Progenitor cell of endocrine pancreas (in vitro differentiated cells): ENCODE data around the gene BCLAF3. TPM values are rescaled to one million over a fixed set of nuclear protein-coding genes. Genes with fewer than 3 reads are reported as not detected.

Experiments used
- DNase-seq: peaks from one replicate; pipeline ENCODE4 v3.0.0; 2021; ENCODE audit warnings: low spot score; ENCODE audit not compliant: unreplicated experiment
- H3K27ac Mint-ChIP-seq: 2 replicates; pipeline ENCODE4 v1.8.0; 2021; ENCODE audit warnings: mild to moderate bottlenecking, moderate library complexity, mixed read lengths
- H3K27me3 Mint-ChIP-seq: 2 replicates; pipeline ENCODE4 v1.8.0; 2021; ENCODE audit warnings: mixed read lengths
- H3K36me3 Mint-ChIP-seq: 2 replicates; pipeline ENCODE4 v1.8.0; 2022; ENCODE audit warnings: mixed read lengths; ENCODE audit not compliant: insufficient read depth
- H3K4me1 Mint-ChIP-seq: 2 replicates; pipeline ENCODE4 v1.8.0; 2021; ENCODE audit warnings: low read depth, mixed read lengths
- H3K4me3 Mint-ChIP-seq: 2 replicates; pipeline ENCODE4 v1.8.0; 2021; ENCODE audit warnings: low read depth, mild to moderate bottlenecking, moderate library complexity, mixed read lengths
- H3K9me3 Mint-ChIP-seq: 2 replicates; pipeline ENCODE4 v1.8.0; 2021; ENCODE audit warnings: low read depth, mixed read lengths
- CTCF ChIP-seq: fragments of 200-600 bp; sonication (generic); IDR thresholded peaks from one replicate; pipeline ENCODE4 v1.5.0; 2021; ENCODE audit warnings: antibody characterized with exemption, mild to moderate bottlenecking; ENCODE audit not compliant: unreplicated experiment
- total RNA-seq: library from RNA; stranded (reverse); gene quantifications from 2 replicates; pipeline ENCODE4 v1.2.1, GENCODE V29; 2021

BCLAF3 gene
- total RNA-seq, 1 donor from 2014 or later, result 13.9 TPM

- Mint-ChIP-seq H3K27me3 (no peaks in the 10 kb centered on the region), H3K27ac (no peak overlapping the region), H3K9me3 (peaks cover 17% of the 10 kb centered on the region), H3K36me3 (peaks cover 3% of the 10 kb centered on the region), H3K4me3 (no peak overlapping the region), H3K4me1 (no peaks in the 10 kb centered on the region)
- DNase-seq, result no peak
- no peak for TF ChIP-seq CTCF
These were observed 24.6 kb upstream of the BCLAF3 start for GRCh38 chrX:20015422-20015821.

GRCh38 chrX:20011608-20012007, 20.7 kb upstream of the BCLAF3 start:
- Mint-ChIP-seq H3K36me3 (peaks cover 3% of the 10 kb centered on the region), H3K27ac (no peak overlapping the region), H3K27me3 (no peaks in the 10 kb centered on the region), H3K4me1 (peaks cover 9% of the 10 kb centered on the region), H3K9me3 (peaks cover 14% of the 10 kb centered on the region), H3K4me3 (no peak overlapping the region)
- no peak for TF ChIP-seq CTCF
- DNase-seq, result no peak

GRCh38 chrX:20007962-20008622, 17.2 kb upstream of the BCLAF3 start:
- H3K4me1 Mint-ChIP-seq, result peaks cover 9% of the 10 kb centered on the region
- DNase-seq, result no peak
- no peak overlapping the region for H3K27ac Mint-ChIP-seq
- H3K4me3 Mint-ChIP-seq, result no peak overlapping the region
- H3K27me3 Mint-ChIP-seq, result no peaks in the 10 kb centered on the region
- no peak for TF ChIP-seq CTCF
- no peaks in the 10 kb centered on the region for H3K36me3 Mint-ChIP-seq
- peaks cover 5% of the 10 kb centered on the region for H3K9me3 Mint-ChIP-seq

DNA sequence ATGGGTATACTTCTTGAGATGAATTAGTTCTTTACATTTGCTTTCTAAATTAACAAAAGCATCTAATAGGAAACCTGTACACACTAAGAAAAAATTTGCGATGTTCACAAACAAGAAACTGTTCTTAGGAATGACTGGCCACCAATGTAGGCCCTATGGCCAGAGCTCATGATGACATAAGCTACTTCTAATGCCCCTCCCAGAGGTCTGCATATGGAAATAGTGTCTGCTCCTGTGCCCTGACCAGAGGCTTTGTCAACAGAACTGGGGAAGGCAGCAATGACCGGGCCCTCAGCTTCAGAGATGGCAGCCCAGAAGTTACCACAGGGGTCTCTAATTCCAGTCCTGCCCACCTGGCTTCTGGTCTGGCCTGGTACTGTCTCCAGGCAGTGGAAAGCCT, 15.0 kb upstream of the BCLAF3 start:
- H3K36me3 Mint-ChIP-seq, result no peaks in the 10 kb centered on the region

GRCh38 chrX:20001588-20001987, 10.7 kb upstream of the BCLAF3 start:
- no peak overlapping the region for H3K4me3 Mint-ChIP-seq

More for the DNA sequence above, 15.0 kb upstream of the BCLAF3 start:
- no peak for TF ChIP-seq CTCF
- H3K9me3 Mint-ChIP-seq, result peaks cover 2% of the 10 kb centered on the region
- no peaks in the 10 kb centered on the region for H3K27me3 Mint-ChIP-seq
- no peak overlapping the region for H3K27ac Mint-ChIP-seq
- no peak for DNase-seq
- peaks cover 9% of the 10 kb centered on the region for H3K4me1 Mint-ChIP-seq
- H3K4me3 Mint-ChIP-seq, result no peak overlapping the region

More at GRCh38 chrX:20001588-20001987, 10.7 kb upstream of the BCLAF3 start:
- Mint-ChIP-seq H3K27ac (no peak overlapping the region), H3K9me3 (peaks cover 4% of the 10 kb centered on the region), H3K27me3 (no peaks in the 10 kb centered on the region), H3K4me1 (peaks cover under 1% of the 10 kb centered on the region), H3K36me3 (no peaks in the 10 kb centered on the region)
- DNase-seq, result no peak
- TF ChIP-seq CTCF, result no peak
